HPDE6-E6E7 (cell line): Measurements from ENCODE around the gene GFER.

ENCODE experiments used
- DNase-seq: peaks from one replicate; pipeline ENCODE4 v3.0.0; 2011; ENCODE audit warnings: missing footprints; ENCODE audit errors: extremely low spot score

Gene GFER

GRCh38 chr16:1974157-1975070, 9.6 kb upstream of the GFER start:
- DNase-seq: no peak

GRCh38 chr16:1975432-1976215, 8.4 kb upstream of the GFER start:
- no peak for DNase-seq

GRCh38 chr16:1976216-1976520, 7.8 kb upstream of the GFER start:
- no peak for DNase-seq

GRCh38 chr16:1976951-1977874, 6.8 kb upstream of the GFER start:
- no peak for DNase-seq

- no peak for DNase-seq
Measured at GRCh38 chr16:1977875-1978268, 6.1 kb upstream of the GFER start.

GRCh38 chr16:1978476-1979120, 5.4 kb upstream of the GFER start:
- no peak for DNase-seq

GRCh38 chr16:1979271-1980029, 4.5 kb upstream of the GFER start:
- peak; percentile 49 for DNase-seq

- no peak for DNase-seq
Measured at GRCh38 chr16:1980030-1980769, 3.8 kb upstream of the GFER start.

- no peak for DNase-seq
Measured at GRCh38 chr16:1980770-1981087, 3.3 kb upstream of the GFER start.

GRCh38 chr16:1981398-1981836, 2.6 kb upstream of the GFER start, which contains the start of gene NOXO1:
Gene NOXO1 (minus strand): TSS chr16:1981469. CDS start chr16:1981179, 290 bp downstream.
- no peak for DNase-seq

- no peak for DNase-seq
Measured at GRCh38 chr16:1982013-1982433, 2.0 kb upstream of the GFER start.

GRCh38 chr16:1982991-1983543, 926 bp upstream of the GFER start:
- DNase-seq: no peak

- DNase-seq: no peak
Measured at GRCh38 chr16:1984347-1985225, 593 bp downstream of the GFER start.

GRCh38 chr16:1985466-1986150, 1.6 kb downstream of the GFER start:
- DNase-seq: no peak

GRCh38 chr16:1987198-1987597, 3.2 kb downstream of the GFER start:
- no peak for DNase-seq

- DNase-seq: no peak
Measured at GRCh38 chr16:1989209-1990100, 5.5 kb downstream of the GFER start, which contains the start of gene SYNGR3. Gene SYNGR3 (plus strand): TSS chr16:1989970. CDS start chr16:1990103, 133 bp downstream.

- no peak for DNase-seq
Measured at GRCh38 chr16:1990101-1990350, 6.0 kb downstream of the GFER start.
